Endodermal cell (in vitro differentiated cells): ENCODE measurements around the gene TFPT. TPM values are rescaled to one million over a fixed set of nuclear protein-coding genes. Genes with fewer than 3 reads are reported as not detected.

Experiments
- DNase-seq: peaks from one replicate; pipeline ENCODE4 v3.0.0-alpha.2; 2017
- H3K27ac ChIP-seq: 2 replicates; pipeline ENCODE4 v1.5.1; 2013; ENCODE audit warnings: mild to moderate bottlenecking, low read depth, low read length, moderate library complexity
- H3K27me3 ChIP-seq: 2 replicates; pipeline ENCODE4 v1.6.1; 2013; ENCODE audit warnings: mild to moderate bottlenecking, low read length, moderate library complexity; ENCODE audit not compliant: insufficient read depth, control insufficient read depth, poor library complexity, severe bottlenecking
- H3K36me3 ChIP-seq: 2 replicates; pipeline ENCODE4 v1.7.0; 2013; ENCODE audit warnings: mild to moderate bottlenecking, low read length, moderate library complexity; ENCODE audit not compliant: control insufficient read depth, insufficient read depth
- H3K4me1 ChIP-seq: one replicate; pipeline ENCODE4 v1.7.0; 2013; ENCODE audit warnings: low read length; ENCODE audit not compliant: control insufficient read depth, insufficient read depth
- H3K4me3 ChIP-seq: 2 replicates; pipeline ENCODE4 v1.5.1; 2013; ENCODE audit warnings: mild to moderate bottlenecking, low read length, moderate library complexity
- H3K9ac ChIP-seq: 2 replicates; pipeline ENCODE4 v1.6.1; 2013; ENCODE audit warnings: mild to moderate bottlenecking, low read length, moderate library complexity; ENCODE audit not compliant: poor library complexity, severe bottlenecking; ENCODE audit errors: extremely low read depth
- H3K9me3 ChIP-seq: 2 replicates; pipeline ENCODE4 v1.6.1; 2013; ENCODE audit warnings: mild to moderate bottlenecking, low read length, moderate library complexity; ENCODE audit not compliant: control insufficient read depth
- H3K27ac Mint-ChIP-seq: 2 replicates; pipeline ENCODE4 v1.8.0; 2020; ENCODE audit warnings: mixed read lengths
- H3K27me3 Mint-ChIP-seq: 2 replicates; pipeline ENCODE4 v1.8.0; 2021; ENCODE audit warnings: mild to moderate bottlenecking, mixed read lengths; ENCODE audit not compliant: insufficient read depth
- H3K36me3 Mint-ChIP-seq: 2 replicates; pipeline ENCODE4 v1.8.0; 2020; ENCODE audit warnings: low read depth, mixed read lengths
- H3K4me1 Mint-ChIP-seq: 2 replicates; pipeline ENCODE4 v1.8.0; 2020; ENCODE audit warnings: mixed read lengths
- H3K4me3 Mint-ChIP-seq: 2 replicates; pipeline ENCODE4 v1.8.0; 2020; ENCODE audit warnings: mild to moderate bottlenecking, moderate library complexity, mixed read lengths
- H3K9me3 Mint-ChIP-seq: 2 replicates; pipeline ENCODE4 v1.8.0; 2020; ENCODE audit warnings: mild to moderate bottlenecking, mixed read lengths
- WGBS, 2 experiments: methylation state at CpG; one replicate each; pipeline versions ENCODE4 v1.1.5 to v1.1.7; 2013; ENCODE audit warnings: missing lambda C conversion rate in 2 of 2, mixed read lengths in 1 of 2; ENCODE audit not compliant: insufficient coverage in 1 of 2, insufficient read length in 1 of 2; 5-methylcytosine and 5-hydroxymethylcytosine counted together
- total RNA-seq, 2 donors: library from RNA; stranded (reverse); fragmentation: NEBNext Ultra II Directional in 1 of 2; extraction: Animal tissue kit (Norgen Biotek cat#: 25700) in 1 of 2; gene quantifications; 2 replicates in 1 of 2; 3 replicates in 1 of 2; pipeline ENCODE4 v1.2.1, GENCODE V29; 2021
- TF ChIP-seq, protein P1 (sequence below): fragments of 200-600 bp; sonication (generic); conservative IDR thresholded peaks from 2 replicates; pipeline ENCODE4 v1.5.0; 2021; ENCODE audit warnings: antibody characterized with exemption, mild to moderate bottlenecking

The TFPT gene
- total RNA-seq, 2 donors from 2014 or later, result 19.5 to 21.6 TPM

DNA sequence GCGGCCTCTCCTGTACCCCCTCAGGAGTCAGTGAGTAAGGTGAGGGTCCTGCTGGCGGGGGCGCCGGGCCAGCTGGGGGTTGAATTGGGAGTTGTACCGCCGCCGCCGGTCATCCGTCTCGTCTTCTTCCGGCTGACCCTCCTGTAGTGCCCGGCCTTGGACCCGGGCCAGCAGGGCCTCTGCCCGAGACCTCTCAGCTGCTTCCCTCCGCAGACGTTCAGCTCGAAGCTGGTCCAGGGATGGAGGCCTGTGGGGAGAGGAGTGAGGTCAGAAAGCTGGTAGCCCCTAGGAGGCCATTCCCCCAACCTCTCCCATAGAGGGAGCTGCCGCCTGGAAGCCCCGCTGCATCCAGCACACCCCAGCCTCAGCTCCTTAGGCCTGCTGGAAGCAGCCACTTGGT lies 40.2 kb upstream of the TFPT start:
- Mint-ChIP-seq H3K36me3 (peaks cover 53% of the 10 kb centered on the region), H3K4me1 (peaks cover 3% of the 10 kb centered on the region), H3K27me3 (no peaks in the 10 kb centered on the region), H3K4me3 (no peak overlapping the region), H3K27ac (no peak overlapping the region), H3K9me3 (no peaks in the 10 kb centered on the region)
- Histone ChIP-seq H3K4me3 (no peak overlapping the region), H3K9me3 (no peaks in the 10 kb centered on the region), H3K4me1 (no peaks in the 10 kb centered on the region), H3K27me3 (no peaks in the 10 kb centered on the region), H3K36me3 (peaks cover 62% of the 10 kb centered on the region), H3K9ac (no peak overlapping the region), H3K27ac (no peak overlapping the region)
- WGBS, 2 experiments, result 94 to 96% methylated on average over 10 to 19 of the region's 19 CpGs
- DNase-seq, result peak; percentile 62
- TF ChIP-seq, protein P1, sequence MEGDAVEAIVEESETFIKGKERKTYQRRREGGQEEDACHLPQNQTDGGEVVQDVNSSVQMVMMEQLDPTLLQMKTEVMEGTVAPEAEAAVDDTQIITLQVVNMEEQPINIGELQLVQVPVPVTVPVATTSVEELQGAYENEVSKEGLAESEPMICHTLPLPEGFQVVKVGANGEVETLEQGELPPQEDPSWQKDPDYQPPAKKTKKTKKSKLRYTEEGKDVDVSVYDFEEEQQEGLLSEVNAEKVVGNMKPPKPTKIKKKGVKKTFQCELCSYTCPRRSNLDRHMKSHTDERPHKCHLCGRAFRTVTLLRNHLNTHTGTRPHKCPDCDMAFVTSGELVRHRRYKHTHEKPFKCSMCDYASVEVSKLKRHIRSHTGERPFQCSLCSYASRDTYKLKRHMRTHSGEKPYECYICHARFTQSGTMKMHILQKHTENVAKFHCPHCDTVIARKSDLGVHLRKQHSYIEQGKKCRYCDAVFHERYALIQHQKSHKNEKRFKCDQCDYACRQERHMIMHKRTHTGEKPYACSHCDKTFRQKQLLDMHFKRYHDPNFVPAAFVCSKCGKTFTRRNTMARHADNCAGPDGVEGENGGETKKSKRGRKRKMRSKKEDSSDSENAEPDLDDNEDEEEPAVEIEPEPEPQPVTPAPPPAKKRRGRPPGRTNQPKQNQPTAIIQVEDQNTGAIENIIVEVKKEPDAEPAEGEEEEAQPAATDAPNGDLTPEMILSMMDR, result peak; percentile 55

DNA sequence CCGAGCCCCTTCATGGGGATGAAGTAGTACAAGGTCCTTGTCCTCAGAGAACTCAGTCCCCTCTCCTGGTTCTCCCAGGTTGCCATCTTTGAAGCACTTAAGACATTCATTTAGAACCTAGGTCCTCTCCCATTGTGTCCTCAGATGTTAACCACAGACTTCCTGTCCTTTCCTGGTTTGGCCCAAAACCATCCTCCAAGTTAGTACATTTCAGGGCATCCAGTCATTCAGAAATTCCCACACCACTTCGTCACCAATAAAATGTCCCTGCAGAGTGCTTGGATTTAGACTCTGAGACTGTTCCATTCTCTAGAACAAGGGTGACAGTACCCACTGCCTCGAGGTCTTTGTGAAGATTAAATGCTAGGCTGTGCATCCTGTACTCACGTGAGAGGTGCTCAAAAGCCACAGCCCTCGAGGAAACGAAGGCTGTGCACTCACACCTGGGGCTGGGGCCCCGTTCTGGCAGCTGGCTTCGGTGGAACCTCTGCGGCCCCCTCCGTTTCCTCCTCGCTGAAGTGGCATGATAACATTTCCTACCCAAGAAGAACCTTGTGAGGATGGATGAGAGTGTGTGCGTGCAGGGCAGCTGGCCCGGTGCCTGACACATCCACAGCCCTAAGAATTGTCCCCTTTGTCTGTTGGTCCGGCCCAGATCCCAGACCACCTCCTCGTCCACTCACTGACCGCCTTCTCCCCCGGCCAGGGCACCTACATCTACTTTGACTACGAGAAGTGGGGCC lies 39.3 kb upstream of the TFPT start:
- Mint-ChIP-seq H3K4me3 (no peak overlapping the region), H3K27me3 (no peaks in the 10 kb centered on the region), H3K27ac (peak overlapping the region; percentile 58), H3K4me1 (no peaks in the 10 kb centered on the region), H3K36me3 (peaks cover 59% of the 10 kb centered on the region), H3K9me3 (no peaks in the 10 kb centered on the region)
- H3K9ac ChIP-seq, result no peak overlapping the region
- no peaks in the 10 kb centered on the region for H3K9me3 ChIP-seq
- H3K4me1 ChIP-seq, result no peaks in the 10 kb centered on the region
- 93 to 98% methylated on average over 8 to 18 of the region's 18 CpGs for WGBS, 2 experiments
- H3K27ac ChIP-seq, result no peak overlapping the region
- DNase-seq, result no peak
- TF ChIP-seq, protein P1, result no peak
- H3K4me3 ChIP-seq, result no peak overlapping the region
- H3K36me3 ChIP-seq, result peaks cover 71% of the 10 kb centered on the region
- no peaks in the 10 kb centered on the region for H3K27me3 ChIP-seq

DNA sequence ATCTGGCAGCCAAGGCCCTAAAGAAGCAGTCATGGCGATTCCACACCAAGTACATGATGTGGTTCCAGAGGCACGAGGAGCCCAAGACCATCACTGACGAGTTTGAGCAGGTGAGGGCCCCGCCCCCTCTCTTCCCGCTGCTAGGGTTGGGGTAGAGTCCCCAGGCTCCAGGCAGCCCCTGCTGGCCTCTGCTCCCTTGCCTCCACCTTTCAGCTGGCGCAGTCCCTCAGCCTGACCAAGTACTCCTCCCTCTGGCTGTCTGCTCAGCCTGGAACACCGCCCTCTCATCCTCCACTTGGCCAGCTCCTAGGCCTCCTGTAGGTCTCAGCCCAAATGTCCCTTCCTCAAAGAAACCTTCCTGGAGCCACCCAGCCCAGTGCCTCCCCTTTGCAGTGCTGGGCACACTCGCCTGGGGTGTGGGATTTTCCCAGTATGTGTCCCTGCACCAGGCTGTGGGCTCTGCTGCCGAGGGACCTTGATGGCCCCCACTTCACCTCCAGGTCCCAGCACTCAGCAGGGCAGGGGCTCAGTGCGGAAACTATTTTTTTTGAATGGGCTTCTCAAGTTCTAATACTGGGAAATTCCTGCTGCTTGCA lies 38.4 kb upstream of the TFPT start:
- H3K36me3 ChIP-seq, result peaks cover 80% of the 10 kb centered on the region

More for the DNA sequence above, 38.4 kb upstream of the TFPT start:
- Histone ChIP-seq H3K9ac (no peak overlapping the region), H3K4me1 (no peaks in the 10 kb centered on the region), H3K4me3 (no peak overlapping the region), H3K27me3 (no peaks in the 10 kb centered on the region), H3K27ac (no peak overlapping the region), H3K9me3 (no peaks in the 10 kb centered on the region)
- Mint-ChIP-seq H3K4me3 (no peak overlapping the region), H3K27me3 (no peaks in the 10 kb centered on the region), H3K4me1 (no peaks in the 10 kb centered on the region), H3K9me3 (no peaks in the 10 kb centered on the region), H3K27ac (no peak overlapping the region), H3K36me3 (peaks cover 68% of the 10 kb centered on the region)
- TF ChIP-seq, protein P1, result no peak
- 90 to 98% methylated on average over 9 to 10 of the region's 10 CpGs for WGBS, 2 experiments
- DNase-seq, result no peak
